ENCODE data around the gene SAMD14.

GRCh38 chr17:50096758-50097157 is 33.2 kb downstream of the SAMD14 start:
- TF ChIP-seq, protein P1, sequence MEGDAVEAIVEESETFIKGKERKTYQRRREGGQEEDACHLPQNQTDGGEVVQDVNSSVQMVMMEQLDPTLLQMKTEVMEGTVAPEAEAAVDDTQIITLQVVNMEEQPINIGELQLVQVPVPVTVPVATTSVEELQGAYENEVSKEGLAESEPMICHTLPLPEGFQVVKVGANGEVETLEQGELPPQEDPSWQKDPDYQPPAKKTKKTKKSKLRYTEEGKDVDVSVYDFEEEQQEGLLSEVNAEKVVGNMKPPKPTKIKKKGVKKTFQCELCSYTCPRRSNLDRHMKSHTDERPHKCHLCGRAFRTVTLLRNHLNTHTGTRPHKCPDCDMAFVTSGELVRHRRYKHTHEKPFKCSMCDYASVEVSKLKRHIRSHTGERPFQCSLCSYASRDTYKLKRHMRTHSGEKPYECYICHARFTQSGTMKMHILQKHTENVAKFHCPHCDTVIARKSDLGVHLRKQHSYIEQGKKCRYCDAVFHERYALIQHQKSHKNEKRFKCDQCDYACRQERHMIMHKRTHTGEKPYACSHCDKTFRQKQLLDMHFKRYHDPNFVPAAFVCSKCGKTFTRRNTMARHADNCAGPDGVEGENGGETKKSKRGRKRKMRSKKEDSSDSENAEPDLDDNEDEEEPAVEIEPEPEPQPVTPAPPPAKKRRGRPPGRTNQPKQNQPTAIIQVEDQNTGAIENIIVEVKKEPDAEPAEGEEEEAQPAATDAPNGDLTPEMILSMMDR (conservative IDR thresholded peaks at IDR 0.05 in 1 of 2, IDR thresholded peaks at IDR 0.05 in 1 of 2; ENCODE audit: low read depth in 1 of 2, low read length in 2 of 2), result no peak
- TF ChIP-seq EZH2 (IDR thresholded peaks at IDR 0.05; ENCODE audit: low read length, missing control alignments), result no peak
